ENCODE results near the gene FOXC2.

Gene FOXC2

GRCh38 chr16:86556576-86556975, 10.1 kb upstream of the FOXC2 start:
- no peak for DNase-seq (ENCODE audit: low read depth in 2 of 2)

- DNase-seq (ENCODE audit: low read depth in 2 of 2): no peak
Measured at GRCh38 chr16:86557587-86557986, 9.0 kb upstream of the FOXC2 start.

- no peak for DNase-seq (ENCODE audit: low read depth in 2 of 2)
Measured at GRCh38 chr16:86558355-86559193, 8.1 kb upstream of the FOXC2 start.

- no peak for DNase-seq (ENCODE audit: low read depth in 2 of 2)
Measured at GRCh38 chr16:86559802-86560305, 6.8 kb upstream of the FOXC2 start.

- no peak for DNase-seq (ENCODE audit: low read depth in 2 of 2)
Measured at GRCh38 chr16:86562356-86562755, 4.3 kb upstream of the FOXC2 start.

GRCh38 chr16:86563469-86564345, 2.9 kb upstream of the FOXC2 start:
- peak; percentile 76 to 82 for DNase-seq (ENCODE audit: low read depth in 2 of 2)

GRCh38 chr16:86565181-86565631, 1.4 kb upstream of the FOXC2 start:
- no peak for DNase-seq (ENCODE audit: low read depth in 2 of 2)

GRCh38 chr16:86565644-86566511, 751 bp upstream of the FOXC2 start:
- no peak for DNase-seq (ENCODE audit: low read depth in 2 of 2)

GRCh38 chr16:86566966-86567700, 504 bp downstream of the FOXC2 start:
- no peak for DNase-seq (ENCODE audit: low read depth in 2 of 2)

- no peak for DNase-seq (ENCODE audit: low read depth in 2 of 2)
Measured at GRCh38 chr16:86567701-86568581, 1.3 kb downstream of the FOXC2 start.

- DNase-seq (ENCODE audit: low read depth in 2 of 2): no peak
Measured at GRCh38 chr16:86568677-86569623, 2.3 kb downstream of the FOXC2 start.

GRCh38 chr16:86569701-86570447, 3.2 kb downstream of the FOXC2 start:
- DNase-seq (ENCODE audit: low read depth in 2 of 2): no peak

- no peak for DNase-seq (ENCODE audit: low read depth in 2 of 2)
Measured at GRCh38 chr16:86570558-86571529, 4.2 kb downstream of the FOXC2 start.

- DNase-seq (ENCODE audit: low read depth in 2 of 2): no peak
Measured at GRCh38 chr16:86571530-86571915, 4.9 kb downstream of the FOXC2 start.

GRCh38 chr16:86572041-86572521, 5.5 kb downstream of the FOXC2 start:
- no peak for DNase-seq (ENCODE audit: low read depth in 2 of 2)

GRCh38 chr16:86572606-86573005, 6.0 kb downstream of the FOXC2 start:
- DNase-seq (ENCODE audit: low read depth in 2 of 2): no peak

GRCh38 chr16:86573215-86573614, 6.6 kb downstream of the FOXC2 start:
- no peak for DNase-seq (ENCODE audit: low read depth in 2 of 2)
